ENCODE results near the gene USP21.

Gene USP21

DNA sequence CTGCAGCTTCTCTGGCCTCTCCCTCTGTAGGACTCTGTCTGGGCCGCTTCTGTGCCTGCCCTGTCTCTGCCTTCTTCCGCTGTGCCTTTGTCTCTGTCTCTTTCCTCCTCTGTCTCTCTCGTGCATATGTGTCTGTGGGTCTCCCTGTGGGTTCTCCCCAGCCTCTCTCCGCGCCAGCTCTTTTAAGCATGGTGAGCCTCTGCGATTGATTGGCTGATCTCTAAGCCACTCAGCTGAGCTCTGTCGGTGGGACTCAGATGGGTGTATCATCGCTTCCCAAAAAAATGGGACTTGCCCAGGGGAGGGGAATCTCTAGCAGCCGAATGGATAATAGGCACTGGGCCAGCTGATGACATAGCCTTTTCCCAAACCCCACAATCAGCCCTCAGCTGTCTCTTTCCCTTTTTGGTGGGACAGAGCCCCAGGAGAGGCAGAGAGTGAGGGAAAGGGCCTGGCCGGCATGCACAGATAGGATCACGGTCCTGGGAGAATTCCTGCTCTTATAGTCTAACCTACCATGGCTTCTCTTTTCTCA, 39.7 kb downstream of the USP21 start, which contains the start of gene ADAMTS4:
TSS of gene ADAMTS4 (minus strand) at position 158 of the 535 bp plus-strand sequence. CDS start 427 bp downstream, outside the sequence.
- TF ChIP-seq TAF1 (IDR thresholded peaks at IDR 0.05; ENCODE audit: borderline replicate concordance, insufficient read depth, low read length), result 0 out of 2 replicates have a peak, but pooled peaks have one; percentile 10
- TF ChIP-seq POLR2AphosphoS5 (IDR thresholded peaks at IDR 0.05; ENCODE audit: low read depth, low read length), result peak; percentile 86; the same call in 1 of the 2 replicates
- TF ChIP-seq REST (IDR thresholded peaks at IDR 0.05; ENCODE audit: insufficient read depth in 1 of 2, low read depth in 2 of 2, low read length in 2 of 2), result no peak
- TF ChIP-seq SIN3A (IDR thresholded peaks at IDR 0.05; ENCODE audit: borderline replicate concordance, insufficient read depth, low read length), result no peak

GRCh38 chr1:161199506-161200139, 40.3 kb downstream of the USP21 start:
- TF ChIP-seq SIN3A (IDR thresholded peaks at IDR 0.05; ENCODE audit: borderline replicate concordance, insufficient read depth, low read length) (no peak), REST (IDR thresholded peaks at IDR 0.05; ENCODE audit: insufficient read depth in 1 of 2, low read depth in 2 of 2, low read length in 2 of 2) (no peak), TAF1 (IDR thresholded peaks at IDR 0.05; ENCODE audit: borderline replicate concordance, insufficient read depth, low read length) (no peak), POLR2AphosphoS5 (IDR thresholded peaks at IDR 0.05; ENCODE audit: low read depth, low read length) (no peak), FOXP2 (optimal IDR thresholded peaks at IDR 0.05; ENCODE audit: borderline replicate concordance, extremely low read depth, extremely low read length, insufficient read depth) (no peak)

- no peak for TF ChIP-seq SIN3A (IDR thresholded peaks at IDR 0.05; ENCODE audit: borderline replicate concordance, insufficient read depth, low read length)
- TF ChIP-seq POLR2AphosphoS5 (IDR thresholded peaks at IDR 0.05; ENCODE audit: low read depth, low read length), result no peak
- no peak for TF ChIP-seq REST (IDR thresholded peaks at IDR 0.05; ENCODE audit: insufficient read depth in 1 of 2, low read depth in 2 of 2, low read length in 2 of 2)
- no peak for TF ChIP-seq FOXP2 (optimal IDR thresholded peaks at IDR 0.05; ENCODE audit: borderline replicate concordance, extremely low read depth, extremely low read length, insufficient read depth)
- TF ChIP-seq TAF1 (IDR thresholded peaks at IDR 0.05; ENCODE audit: borderline replicate concordance, insufficient read depth, low read length), result no peak
Measured at GRCh38 chr1:161200421-161200991, 41.2 kb downstream of the USP21 start.

DNA sequence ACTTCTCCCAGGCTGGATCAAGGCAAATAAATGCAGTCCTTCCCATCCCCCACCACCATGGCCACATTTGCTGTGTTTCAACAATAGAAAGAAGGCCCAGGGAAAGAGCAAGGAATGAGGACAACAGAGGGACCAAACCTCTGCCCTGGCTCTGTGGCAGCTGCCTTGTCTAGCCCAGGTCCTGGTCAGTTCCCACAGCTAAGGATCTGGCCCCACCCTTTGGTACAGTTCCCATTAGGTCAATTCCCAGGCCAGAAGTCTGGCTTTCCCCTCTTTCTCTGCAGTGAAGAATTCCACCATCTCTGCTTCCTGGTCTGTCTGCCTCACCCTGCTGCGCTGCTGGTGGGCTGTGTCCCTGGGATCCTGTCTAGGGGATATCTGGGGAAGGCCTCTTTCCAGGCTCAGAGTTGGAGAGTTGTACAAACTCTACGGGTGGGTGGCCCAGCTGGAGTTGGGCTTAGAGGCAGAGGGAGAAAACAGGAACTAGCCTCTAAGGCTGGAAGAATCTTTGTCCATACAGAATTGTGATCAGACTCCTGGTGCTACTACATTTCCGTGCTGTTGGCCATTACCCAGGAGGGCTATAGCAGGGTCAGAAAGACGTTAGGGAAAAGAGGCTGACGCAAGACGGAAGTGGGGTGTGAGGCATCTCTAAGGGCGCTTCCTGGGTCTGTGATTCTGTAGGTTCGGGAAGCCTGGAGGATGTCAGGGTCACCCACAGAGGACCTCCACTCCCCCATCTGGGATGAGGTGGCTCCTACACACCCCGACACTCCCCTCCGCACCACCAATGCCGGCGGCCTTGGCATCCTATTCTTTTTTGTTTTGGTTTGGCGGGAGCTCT, 41.9 kb downstream of the USP21 start:
- TF ChIP-seq POLR2AphosphoS5 (IDR thresholded peaks at IDR 0.05; ENCODE audit: low read depth, low read length) (no peak), FOXP2 (optimal IDR thresholded peaks at IDR 0.05; ENCODE audit: borderline replicate concordance, extremely low read depth, extremely low read length, insufficient read depth) (no peak), SIN3A (IDR thresholded peaks at IDR 0.05; ENCODE audit: borderline replicate concordance, insufficient read depth, low read length) (no peak), TAF1 (IDR thresholded peaks at IDR 0.05; ENCODE audit: borderline replicate concordance, insufficient read depth, low read length) (no peak)

Measured in PFSK-1 (cell line).